ENCODE measurements around the gene CER1.

DNA sequence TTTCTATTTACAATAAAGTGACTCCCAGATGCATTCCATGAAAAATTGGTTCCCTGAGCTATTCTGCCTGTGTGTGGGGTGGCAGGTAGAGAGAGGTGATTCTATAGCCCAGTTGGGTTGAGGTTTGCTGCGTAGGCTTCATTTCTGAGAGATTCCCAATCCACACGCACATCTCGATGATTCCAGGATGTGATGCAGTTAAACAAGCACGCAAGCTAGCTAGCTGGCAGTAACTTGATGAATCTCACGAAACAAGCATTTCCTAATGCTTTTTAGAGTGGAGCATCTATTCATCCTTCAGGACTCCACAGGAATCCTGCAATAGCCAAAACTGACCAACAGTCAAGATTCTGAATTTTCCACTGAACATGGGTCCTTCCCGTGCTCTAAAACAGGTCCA lies 43.8 kb upstream of the CER1 start:
- TF ChIP-seq, protein P1, sequence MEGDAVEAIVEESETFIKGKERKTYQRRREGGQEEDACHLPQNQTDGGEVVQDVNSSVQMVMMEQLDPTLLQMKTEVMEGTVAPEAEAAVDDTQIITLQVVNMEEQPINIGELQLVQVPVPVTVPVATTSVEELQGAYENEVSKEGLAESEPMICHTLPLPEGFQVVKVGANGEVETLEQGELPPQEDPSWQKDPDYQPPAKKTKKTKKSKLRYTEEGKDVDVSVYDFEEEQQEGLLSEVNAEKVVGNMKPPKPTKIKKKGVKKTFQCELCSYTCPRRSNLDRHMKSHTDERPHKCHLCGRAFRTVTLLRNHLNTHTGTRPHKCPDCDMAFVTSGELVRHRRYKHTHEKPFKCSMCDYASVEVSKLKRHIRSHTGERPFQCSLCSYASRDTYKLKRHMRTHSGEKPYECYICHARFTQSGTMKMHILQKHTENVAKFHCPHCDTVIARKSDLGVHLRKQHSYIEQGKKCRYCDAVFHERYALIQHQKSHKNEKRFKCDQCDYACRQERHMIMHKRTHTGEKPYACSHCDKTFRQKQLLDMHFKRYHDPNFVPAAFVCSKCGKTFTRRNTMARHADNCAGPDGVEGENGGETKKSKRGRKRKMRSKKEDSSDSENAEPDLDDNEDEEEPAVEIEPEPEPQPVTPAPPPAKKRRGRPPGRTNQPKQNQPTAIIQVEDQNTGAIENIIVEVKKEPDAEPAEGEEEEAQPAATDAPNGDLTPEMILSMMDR (conservative IDR thresholded peaks at IDR 0.05): no peak
- no peak for TF ChIP-seq ZFX (IDR thresholded peaks at IDR 0.05)

Measured in C4-2B (cell line).